ENCODE measurements around the gene SLC25A23. TPM values are rescaled to one million over a fixed set of nuclear protein-coding genes. Genes with fewer than 3 reads are reported as not detected.
"Not testable (repeated sequence)": the region's sequence is repeated elsewhere in the genome, so short reads cannot be mapped to it uniquely, and the experiment has no call there.

SLC25A23 gene
- total and polyA plus RNA-seq, 10 of the 15 experiments (the other 5 are each of a cell fraction or from before 2014, with no cell fraction given) = 10.2 to 85.8 (median 50.0) TPM

DNA sequence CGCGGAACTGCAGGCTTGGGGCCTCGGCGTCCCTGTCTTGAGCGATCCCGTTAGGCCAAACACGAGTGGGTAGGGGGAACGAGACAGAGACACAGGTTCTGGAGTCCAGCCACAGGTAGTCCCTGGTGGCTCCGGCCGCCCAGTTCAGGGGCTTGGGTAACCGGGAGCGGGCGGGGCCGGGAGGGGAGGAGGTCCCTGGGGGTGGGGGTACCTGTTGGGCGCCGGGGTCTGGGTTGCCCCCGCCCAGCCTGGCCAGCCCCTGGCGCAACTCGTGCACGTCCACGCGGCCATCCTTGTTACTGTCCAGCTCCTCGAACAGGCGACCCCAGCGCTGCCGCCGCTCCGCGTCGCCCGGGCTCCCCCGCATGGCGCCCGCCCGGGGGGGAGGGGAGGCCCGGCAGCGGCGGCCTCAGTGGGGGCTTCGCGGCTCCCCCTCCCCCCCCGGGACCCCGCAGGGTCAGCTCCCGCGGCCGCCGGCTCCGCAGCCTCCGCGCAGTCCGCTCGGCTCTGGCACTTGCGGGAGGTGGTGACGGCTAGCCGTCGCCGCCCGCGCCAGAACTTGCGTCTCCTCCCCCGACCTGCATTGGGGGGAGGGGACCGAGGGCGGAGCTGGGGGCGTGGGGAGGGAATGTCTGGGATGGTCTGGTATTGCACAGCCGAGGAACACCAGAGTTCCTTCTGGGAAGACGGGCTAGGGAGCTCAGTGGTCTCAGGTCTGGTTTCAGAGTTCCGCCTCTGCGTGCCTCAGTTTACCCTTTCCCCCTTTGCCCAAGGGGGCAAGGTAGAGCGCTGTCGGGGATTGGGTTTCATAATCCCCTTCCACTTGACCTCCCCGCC is at the start of gene SLC25A23 (continued):
- TF ChIP-seq NFYB (IDR thresholded peaks at IDR 0.05; ENCODE audit: insufficient read depth, low read depth, low read length) (no peak), NFIC (IDR thresholded peaks at IDR 0.05; ENCODE audit: low read depth, low read length) (no peak), SPI1 (IDR thresholded peaks at IDR 0.05; ENCODE audit: borderline replicate concordance, insufficient read depth, low read depth, low read length) (no peak), SMAD5 (IDR thresholded peaks at IDR 0.05; ENCODE audit: low read depth) (no peak), FOS (IDR thresholded peaks at IDR 0.05; ENCODE audit: borderline replicate concordance, extremely low read depth, insufficient read length) (no peak), MTA2 (IDR thresholded peaks at IDR 0.05; ENCODE audit: low read depth) (no peak)
- TF ChIP-seq, protein P1, sequence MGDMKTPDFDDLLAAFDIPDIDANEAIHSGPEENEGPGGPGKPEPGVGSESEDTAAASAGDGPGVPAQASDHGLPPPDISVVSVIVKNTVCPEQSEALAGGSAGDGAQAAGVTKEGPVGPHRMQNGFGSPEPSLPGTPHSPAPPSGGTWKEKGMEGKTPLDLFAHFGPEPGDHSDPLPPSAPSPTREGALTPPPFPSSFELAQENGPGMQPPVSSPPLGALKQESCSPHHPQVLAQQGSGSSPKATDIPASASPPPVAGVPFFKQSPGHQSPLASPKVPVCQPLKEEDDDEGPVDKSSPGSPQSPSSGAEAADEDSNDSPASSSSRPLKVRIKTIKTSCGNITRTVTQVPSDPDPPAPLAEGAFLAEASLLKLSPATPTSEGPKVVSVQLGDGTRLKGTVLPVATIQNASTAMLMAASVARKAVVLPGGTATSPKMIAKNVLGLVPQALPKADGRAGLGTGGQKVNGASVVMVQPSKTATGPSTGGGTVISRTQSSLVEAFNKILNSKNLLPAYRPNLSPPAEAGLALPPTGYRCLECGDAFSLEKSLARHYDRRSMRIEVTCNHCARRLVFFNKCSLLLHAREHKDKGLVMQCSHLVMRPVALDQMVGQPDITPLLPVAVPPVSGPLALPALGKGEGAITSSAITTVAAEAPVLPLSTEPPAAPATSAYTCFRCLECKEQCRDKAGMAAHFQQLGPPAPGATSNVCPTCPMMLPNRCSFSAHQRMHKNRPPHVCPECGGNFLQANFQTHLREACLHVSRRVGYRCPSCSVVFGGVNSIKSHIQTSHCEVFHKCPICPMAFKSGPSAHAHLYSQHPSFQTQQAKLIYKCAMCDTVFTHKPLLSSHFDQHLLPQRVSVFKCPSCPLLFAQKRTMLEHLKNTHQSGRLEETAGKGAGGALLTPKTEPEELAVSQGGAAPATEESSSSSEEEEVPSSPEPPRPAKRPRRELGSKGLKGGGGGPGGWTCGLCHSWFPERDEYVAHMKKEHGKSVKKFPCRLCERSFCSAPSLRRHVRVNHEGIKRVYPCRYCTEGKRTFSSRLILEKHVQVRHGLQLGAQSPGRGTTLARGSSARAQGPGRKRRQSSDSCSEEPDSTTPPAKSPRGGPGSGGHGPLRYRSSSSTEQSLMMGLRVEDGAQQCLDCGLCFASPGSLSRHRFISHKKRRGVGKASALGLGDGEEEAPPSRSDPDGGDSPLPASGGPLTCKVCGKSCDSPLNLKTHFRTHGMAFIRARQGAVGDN (IDR thresholded peaks at IDR 0.05) = 0 out of 2 replicates have a peak, but pooled peaks have one; percentile 39
- TF ChIP-seq, protein P2, sequence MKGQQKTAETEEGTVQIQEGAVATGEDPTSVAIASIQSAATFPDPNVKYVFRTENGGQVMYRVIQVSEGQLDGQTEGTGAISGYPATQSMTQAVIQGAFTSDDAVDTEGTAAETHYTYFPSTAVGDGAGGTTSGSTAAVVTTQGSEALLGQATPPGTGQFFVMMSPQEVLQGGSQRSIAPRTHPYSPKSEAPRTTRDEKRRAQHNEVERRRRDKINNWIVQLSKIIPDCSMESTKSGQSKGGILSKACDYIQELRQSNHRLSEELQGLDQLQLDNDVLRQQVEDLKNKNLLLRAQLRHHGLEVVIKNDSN (IDR thresholded peaks at IDR 0.05; ENCODE audit: borderline replicate concordance, extremely low read length, insufficient read depth, low read depth, low read length) = no peak
- TF ChIP-seq, protein P3, sequence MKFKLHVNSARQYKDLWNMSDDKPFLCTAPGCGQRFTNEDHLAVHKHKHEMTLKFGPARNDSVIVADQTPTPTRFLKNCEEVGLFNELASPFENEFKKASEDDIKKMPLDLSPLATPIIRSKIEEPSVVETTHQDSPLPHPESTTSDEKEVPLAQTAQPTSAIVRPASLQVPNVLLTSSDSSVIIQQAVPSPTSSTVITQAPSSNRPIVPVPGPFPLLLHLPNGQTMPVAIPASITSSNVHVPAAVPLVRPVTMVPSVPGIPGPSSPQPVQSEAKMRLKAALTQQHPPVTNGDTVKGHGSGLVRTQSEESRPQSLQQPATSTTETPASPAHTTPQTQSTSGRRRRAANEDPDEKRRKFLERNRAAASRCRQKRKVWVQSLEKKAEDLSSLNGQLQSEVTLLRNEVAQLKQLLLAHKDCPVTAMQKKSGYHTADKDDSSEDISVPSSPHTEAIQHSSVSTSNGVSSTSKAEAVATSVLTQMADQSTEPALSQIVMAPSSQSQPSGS (IDR thresholded peaks at IDR 0.05; ENCODE audit: low read length) = no peak
- TF ChIP-seq, protein P4, sequence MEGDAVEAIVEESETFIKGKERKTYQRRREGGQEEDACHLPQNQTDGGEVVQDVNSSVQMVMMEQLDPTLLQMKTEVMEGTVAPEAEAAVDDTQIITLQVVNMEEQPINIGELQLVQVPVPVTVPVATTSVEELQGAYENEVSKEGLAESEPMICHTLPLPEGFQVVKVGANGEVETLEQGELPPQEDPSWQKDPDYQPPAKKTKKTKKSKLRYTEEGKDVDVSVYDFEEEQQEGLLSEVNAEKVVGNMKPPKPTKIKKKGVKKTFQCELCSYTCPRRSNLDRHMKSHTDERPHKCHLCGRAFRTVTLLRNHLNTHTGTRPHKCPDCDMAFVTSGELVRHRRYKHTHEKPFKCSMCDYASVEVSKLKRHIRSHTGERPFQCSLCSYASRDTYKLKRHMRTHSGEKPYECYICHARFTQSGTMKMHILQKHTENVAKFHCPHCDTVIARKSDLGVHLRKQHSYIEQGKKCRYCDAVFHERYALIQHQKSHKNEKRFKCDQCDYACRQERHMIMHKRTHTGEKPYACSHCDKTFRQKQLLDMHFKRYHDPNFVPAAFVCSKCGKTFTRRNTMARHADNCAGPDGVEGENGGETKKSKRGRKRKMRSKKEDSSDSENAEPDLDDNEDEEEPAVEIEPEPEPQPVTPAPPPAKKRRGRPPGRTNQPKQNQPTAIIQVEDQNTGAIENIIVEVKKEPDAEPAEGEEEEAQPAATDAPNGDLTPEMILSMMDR (IDR thresholded peaks at IDR 0.05 in 2 of 3, conservative IDR thresholded peaks at IDR 0.05 in 1 of 3; ENCODE audit: control insufficient read depth in 2 of 3, extremely low read depth in 1 of 3, insufficient read depth in 1 of 3, low read depth in 3 of 3, low read length in 3 of 3) = no peak

DNA sequence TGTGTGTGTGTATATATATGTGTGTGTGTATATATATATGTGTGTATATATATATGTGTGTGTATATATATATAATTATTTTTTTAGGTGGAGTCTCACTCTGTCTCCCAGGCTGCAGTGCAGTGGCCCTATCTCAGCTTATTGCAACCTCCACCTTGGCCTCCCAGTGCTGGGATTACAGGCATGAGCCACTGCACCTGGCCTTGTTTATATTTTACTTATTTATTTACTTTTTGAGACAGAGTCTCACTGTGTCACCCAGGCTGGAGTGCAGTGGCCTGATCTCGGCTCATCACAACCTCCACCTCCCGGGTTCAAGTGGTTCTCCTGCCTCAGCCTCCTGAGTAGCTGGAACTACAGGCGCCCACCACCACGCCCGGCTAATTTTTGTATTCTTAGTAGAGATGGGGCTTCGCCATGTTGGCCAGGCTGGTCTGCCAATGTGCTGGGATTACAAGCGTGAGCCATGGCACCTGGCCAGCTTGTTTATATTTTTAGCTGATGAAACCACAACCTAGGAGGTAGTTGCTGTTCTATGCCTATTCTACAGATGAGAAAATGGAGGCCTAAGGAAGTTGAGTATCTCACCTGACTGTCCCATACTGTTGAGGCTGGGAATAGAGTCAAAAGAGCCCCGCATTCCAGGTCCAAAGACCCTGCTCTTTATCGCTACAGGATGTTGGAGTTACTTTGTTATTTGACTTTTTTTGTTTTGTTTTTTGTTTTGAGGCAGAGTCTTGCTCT is 48.6 kb upstream of the SLC25A23 start:
- CTCF ChIA-PET = interaction anchor here (0.9 to 1.1 kb wide), 2 partner anchors 8 to 27 kb away, joined by 3 to 6 read pairs; partner anchors contain the start of gene DENND1C
- ATAC-seq; H3K4me1 ChIP-seq (ENCODE audit: control insufficient read depth, insufficient read depth, low read length); RAD21 ChIA-PET (ENCODE audit: unreplicated experiment); BruUV-seq (replicated peaks); H3K36me3 ChIP-seq (ENCODE audit: control insufficient read depth in 2 of 2, insufficient read depth in 2 of 2, low read length in 1 of 2); H3K9ac ChIP-seq (ENCODE audit: control insufficient read depth, insufficient read depth, low read length); H3K4me2 ChIP-seq (ENCODE audit: control insufficient read depth, insufficient read depth); H4K20me1 ChIP-seq (ENCODE audit: control insufficient read depth, insufficient read depth); H3K9me3 ChIP-seq (replicated peaks; ENCODE audit: control insufficient read depth, insufficient read depth, low read length); H3K79me2 ChIP-seq (ENCODE audit: control insufficient read depth, insufficient read depth, low read length); in situ Hi-C loops (cut with MboI); H3K27ac ChIP-seq (ENCODE audit: control insufficient read depth, insufficient read depth); POLR2A ChIA-PET; H3K4me3 ChIP-seq; FAIRE-seq; DNase-seq (ENCODE audit: low read depth, low spot score); H3K27me3 ChIP-seq (replicated peaks in 1 of 2; ENCODE audit: control insufficient read depth in 2 of 2, insufficient read depth in 2 of 2, low read length in 1 of 2): not testable (repeated sequence)
- SMC1A ChIA-PET (ENCODE audit: uncharacterized antibody, unreplicated experiment) = interaction anchor here (0.9 to 1.3 kb wide), 2 partner anchors 49 to 87 kb away, joined by 3 read pairs; partner anchors contain the start of gene SLC25A23
- peak overlapping the region; percentile 12; the same call in 1 of the 2 replicates for H2AFZ ChIP-seq (ENCODE audit: control insufficient read depth, low read depth, low read length)
- intact Hi-C loops (cut with micrococcal nuclease; ENCODE audit: unreplicated experiment) = loop anchor here (5.0 to 10.0 kb wide), 3 partner anchors 113 to 381 kb away; partner anchors contain the start of gene GTF2F1
- 64% methylated on average over 9 of the region's 9 CpGs for WGBS (ENCODE audit: insufficient coverage, insufficient replicate concordance, low lambda C conversion rate, missing lambda C conversion rate)
